LNCaP clone FGC (cell line): ENCODE results near the gene CCNT2.

ENCODE experiments used
- DNase-seq: peaks from one replicate; pipeline ENCODE4 v3.0.0-alpha.2; 2011; ENCODE audit warnings: low read depth
- H3K4me3 ChIP-seq: 2 replicates; pipeline ENCODE4 v1.5.1; 2011; ENCODE audit warnings: mild to moderate bottlenecking, low read depth, low read length, control low read depth
- TF ChIP-seq, protein P1 (sequence below): IDR thresholded peaks from 2 replicates; pipeline ENCODE4 v1.5.1; 2012; ENCODE audit warnings: mild to moderate bottlenecking; ENCODE audit not compliant: control insufficient read depth, insufficient read depth; ENCODE audit errors: extremely low read depth

CCNT2 gene

DNA sequence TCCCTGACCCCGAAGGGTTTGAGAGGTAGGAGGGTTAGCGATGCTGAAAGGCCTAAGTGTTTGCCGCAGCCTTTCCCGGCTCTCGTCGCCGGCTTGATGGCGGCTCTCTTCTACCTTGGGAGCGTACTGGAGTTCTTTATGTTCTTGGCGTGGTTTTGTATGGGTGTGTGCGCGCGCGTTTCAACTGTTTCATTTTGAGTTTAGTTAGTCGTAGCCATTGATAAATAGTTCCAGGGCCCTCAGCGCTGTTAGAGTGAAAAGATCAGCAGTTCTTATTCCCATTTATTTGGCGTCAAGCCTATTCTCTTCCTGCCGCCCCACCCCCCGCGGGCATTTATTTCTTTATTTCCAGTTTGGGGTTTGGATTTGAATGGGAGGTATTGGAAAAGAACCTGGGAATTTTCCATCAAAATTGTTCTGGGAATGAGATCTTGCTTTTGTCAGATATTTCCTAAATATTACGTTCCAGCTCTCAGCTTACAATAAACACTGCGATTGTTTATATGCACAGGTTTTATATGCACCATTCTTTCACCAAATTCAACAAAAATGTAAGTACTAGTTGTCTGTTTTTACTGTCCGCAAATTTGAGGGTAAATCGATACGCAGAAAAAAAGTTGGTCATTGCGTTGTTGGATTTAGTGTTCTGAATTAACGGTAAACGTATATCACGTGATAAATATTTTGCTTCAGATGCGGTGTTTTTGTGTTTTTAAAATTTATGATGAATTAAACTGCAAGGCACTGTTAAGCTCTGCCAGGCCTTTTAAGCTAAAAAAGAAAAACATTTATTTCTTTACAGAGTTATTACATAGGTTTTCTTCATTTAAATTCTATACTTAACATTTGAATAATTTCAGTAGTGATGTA, 954 bp downstream of the CCNT2 start:
- TF ChIP-seq, protein P1, sequence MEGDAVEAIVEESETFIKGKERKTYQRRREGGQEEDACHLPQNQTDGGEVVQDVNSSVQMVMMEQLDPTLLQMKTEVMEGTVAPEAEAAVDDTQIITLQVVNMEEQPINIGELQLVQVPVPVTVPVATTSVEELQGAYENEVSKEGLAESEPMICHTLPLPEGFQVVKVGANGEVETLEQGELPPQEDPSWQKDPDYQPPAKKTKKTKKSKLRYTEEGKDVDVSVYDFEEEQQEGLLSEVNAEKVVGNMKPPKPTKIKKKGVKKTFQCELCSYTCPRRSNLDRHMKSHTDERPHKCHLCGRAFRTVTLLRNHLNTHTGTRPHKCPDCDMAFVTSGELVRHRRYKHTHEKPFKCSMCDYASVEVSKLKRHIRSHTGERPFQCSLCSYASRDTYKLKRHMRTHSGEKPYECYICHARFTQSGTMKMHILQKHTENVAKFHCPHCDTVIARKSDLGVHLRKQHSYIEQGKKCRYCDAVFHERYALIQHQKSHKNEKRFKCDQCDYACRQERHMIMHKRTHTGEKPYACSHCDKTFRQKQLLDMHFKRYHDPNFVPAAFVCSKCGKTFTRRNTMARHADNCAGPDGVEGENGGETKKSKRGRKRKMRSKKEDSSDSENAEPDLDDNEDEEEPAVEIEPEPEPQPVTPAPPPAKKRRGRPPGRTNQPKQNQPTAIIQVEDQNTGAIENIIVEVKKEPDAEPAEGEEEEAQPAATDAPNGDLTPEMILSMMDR: no peak

DNA sequence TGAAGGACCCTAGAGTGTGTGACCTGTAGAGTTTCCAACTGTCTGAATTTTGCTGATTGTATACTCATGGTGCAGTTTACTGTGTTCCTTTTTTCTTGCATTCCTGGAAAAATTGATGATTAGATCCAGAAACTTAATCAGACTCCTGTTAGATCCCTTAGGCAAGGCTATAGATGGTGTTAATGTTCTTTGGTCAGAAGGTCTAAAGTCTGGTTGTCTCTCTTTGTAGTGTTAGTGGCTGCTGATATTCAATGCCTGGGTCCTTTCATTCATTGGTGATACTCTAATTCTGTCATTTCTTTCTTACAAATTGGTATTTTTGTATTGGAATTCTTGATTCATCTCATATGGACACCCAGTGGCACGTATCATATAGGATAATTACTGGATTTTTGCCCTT, 6.3 kb downstream of the CCNT2 start:
- TF ChIP-seq, protein P1: no peak
- no peak overlapping the region for H3K4me3 ChIP-seq
- DNase-seq: no peak

More for the DNA sequence above, 954 bp downstream of the CCNT2 start:
- H3K4me3 ChIP-seq: peak overlapping the region; percentile 96
- no peak for DNase-seq

DNA sequence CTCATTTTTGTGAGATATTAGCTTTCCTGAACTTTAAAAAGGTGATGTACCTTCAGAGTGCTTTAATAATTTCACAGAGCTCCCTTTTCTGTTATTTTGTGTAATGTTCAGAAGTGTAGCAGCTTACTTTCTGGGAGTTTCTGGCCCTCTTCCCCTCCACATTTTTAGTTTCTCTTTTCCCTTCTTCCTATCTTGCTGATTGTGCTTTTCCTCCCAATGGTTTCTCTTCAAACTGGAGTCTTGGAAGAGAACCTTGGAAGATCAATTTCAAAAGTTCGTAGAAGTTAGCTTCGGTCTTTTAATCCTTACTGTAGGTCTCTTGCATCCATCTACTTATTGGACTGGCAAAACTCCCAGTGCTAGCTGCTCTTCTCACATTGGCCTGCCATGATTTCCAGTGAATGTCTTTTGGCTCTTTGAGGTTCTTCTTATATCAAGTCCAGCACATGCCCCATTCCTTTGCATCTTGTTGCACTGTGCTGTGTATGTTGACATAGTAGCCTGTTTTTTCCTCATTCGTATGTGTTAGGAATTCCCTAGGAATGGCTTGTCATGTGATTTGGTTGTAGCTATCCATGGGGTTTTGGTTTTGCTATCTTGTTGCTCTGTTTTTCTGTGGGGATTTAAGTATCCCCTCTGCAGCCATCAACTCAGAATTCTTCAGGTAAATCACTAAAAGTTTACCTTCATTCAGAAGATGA, 7.8 kb downstream of the CCNT2 start:
- no peak overlapping the region for H3K4me3 ChIP-seq
- no peak for DNase-seq
- TF ChIP-seq, protein P1: no peak

DNA sequence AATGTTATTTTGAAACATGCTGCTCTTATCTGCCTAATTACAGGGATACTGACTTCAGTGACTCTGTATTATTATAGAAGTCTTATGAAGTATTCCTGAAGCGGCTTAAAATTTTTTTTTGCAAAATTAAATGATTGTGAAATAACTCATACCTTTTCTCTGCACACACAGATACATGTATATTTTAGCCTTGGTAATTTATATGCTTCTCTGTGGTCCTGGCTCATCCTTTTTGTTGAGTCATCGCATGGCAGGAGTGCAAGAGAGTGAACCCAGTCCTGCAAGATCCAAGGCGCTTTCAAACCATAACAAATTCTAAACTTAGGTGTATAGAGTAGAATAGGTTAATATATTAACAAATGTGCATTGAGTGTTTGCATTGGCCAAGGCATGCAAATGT, 8.6 kb downstream of the CCNT2 start:
- TF ChIP-seq, protein P1: no peak
- DNase-seq: no peak
- H3K4me3 ChIP-seq: no peak overlapping the region

DNA sequence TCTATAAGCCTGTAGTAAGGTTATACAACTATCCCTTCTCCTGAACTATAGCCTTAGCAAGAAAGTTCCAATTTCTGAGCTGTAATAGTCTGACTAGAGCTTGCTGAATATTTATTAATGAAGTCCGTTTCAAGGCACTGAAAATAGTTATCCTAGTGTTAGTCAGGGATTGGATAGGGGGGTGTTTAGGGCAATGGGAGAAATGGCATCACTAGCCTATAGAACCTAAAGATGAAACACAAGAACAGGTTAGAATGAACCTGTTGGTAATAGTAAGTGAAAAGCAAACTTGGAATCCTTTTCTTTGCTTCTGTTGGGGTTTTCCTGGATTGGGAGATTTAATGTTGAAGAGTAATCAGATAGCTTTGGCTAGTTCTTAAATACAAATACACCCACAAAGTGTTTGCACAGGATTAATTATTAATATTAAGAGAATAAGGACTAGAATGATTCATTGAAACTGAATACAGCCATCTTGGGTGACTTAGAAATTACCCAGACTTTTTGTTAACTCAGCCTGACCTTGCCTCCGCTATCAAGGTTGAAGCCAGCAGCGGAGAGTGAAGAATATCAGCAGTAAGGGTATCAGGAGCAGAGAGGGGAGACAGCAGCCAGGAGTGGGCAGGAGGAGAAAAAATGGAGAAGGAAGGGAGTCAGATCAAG, 14.4 kb downstream of the CCNT2 start:
- no peak for DNase-seq
- TF ChIP-seq, protein P1: no peak
- H3K4me3 ChIP-seq: no peak overlapping the region

DNA sequence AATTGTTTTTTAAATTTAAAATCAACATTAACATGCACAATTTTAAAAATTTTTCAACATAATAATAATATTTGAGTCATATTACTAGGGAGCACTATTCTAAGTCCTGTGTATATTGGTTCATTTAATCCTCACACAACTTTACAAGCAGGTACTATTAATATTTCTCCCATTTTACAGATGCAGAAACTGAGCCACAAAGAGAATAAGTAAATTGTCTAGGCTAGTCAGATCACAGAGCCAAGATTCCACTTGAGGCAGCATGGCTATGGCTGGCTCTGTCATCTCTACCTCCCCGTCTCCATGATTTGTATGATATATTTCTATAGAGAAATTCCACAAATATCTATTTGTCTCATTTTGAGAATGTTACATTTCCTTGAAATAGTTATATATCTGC, 15.1 kb downstream of the CCNT2 start:
- no peak overlapping the region for H3K4me3 ChIP-seq
- DNase-seq: no peak
- TF ChIP-seq, protein P1: no peak
